IMR-90 (cell line): ENCODE data around the gene PCYT2. TPM values are rescaled to one million over a fixed set of nuclear protein-coding genes. Genes with fewer than 3 reads are reported as not detected.

Experiments used
- ATAC-seq: fragments of 200-7000 bp; cut with Tn5 transposase; 2 replicates; pipeline ENCODE4 v1.9.1; 2020; ENCODE audit warnings: low read depth, mild to moderate bottlenecking, moderate library complexity
- BruUV-seq: library from RNA; stranded (reverse); fragments of 400-500 nt; replicated peaks from 2 replicates; lab custom pipeline; 2021; lab: Mats Ljungman, UMichigan
- CTCF ChIA-PET: fragments of 300-600 bp; formaldehyde crosslinking; extraction: SDS; loops from one replicate; lab custom pipeline; 2021; ENCODE audit warnings: antibody characterized with exemption; lab: Yijun Ruan, JAX
- POLR2A ChIA-PET: fragments of 300-600 bp; sonication (Branson Sonifier 250); formaldehyde crosslinking; loops from one replicate; lab custom pipeline; 2022; ENCODE audit warnings: antibody characterized with exemption; ENCODE audit not compliant: unreplicated experiment; lab: Charles Lee
- DNase-seq: peaks from one replicate; pipeline ENCODE4 v3.0.0; 2013
- H2AFZ ChIP-seq: replicated peaks from 2 replicates; pipeline ENCODE3; 2013; ENCODE audit warnings: low read length, mild to moderate bottlenecking; ENCODE audit not compliant: poor library complexity
- H2AK5ac ChIP-seq: 2 replicates; pipeline ENCODE4 v1.6.1; 2013; ENCODE audit warnings: low read depth, low read length, inconsistent platforms
- H2AK9ac ChIP-seq: replicated peaks from 2 replicates; pipeline ENCODE3; 2013; ENCODE audit warnings: mild to moderate bottlenecking, low read depth, low read length, moderate library complexity; ENCODE audit not compliant: poor library complexity
- H2BK120ac ChIP-seq: 2 replicates; pipeline ENCODE4 v1.6.1; 2013; ENCODE audit warnings: low read depth, low read length, inconsistent platforms
- H2BK15ac ChIP-seq: 3 replicates; pipeline ENCODE4 v1.6.1; 2013; ENCODE audit warnings: low read depth, low read length, inconsistent platforms
- H2BK20ac ChIP-seq: 2 replicates; pipeline ENCODE4 v1.6.1; 2013; ENCODE audit warnings: low read depth, mild to moderate bottlenecking, inconsistent platforms, low read length, moderate library complexity
- H2BK5ac ChIP-seq: 2 replicates; pipeline ENCODE4 v1.6.1; 2013; ENCODE audit warnings: mild to moderate bottlenecking, low read depth, low read length, inconsistent platforms; ENCODE audit not compliant: poor library complexity, severe bottlenecking
- H3K14ac ChIP-seq: replicated peaks from 2 replicates; pipeline ENCODE4 v1.6.1; 2013; ENCODE audit warnings: low read depth, low read length, inconsistent platforms
- H3K18ac ChIP-seq: 2 replicates; pipeline ENCODE4 v1.6.1; 2013; ENCODE audit warnings: low read depth, low read length, control low read depth
- H3K23ac ChIP-seq: 2 replicates; pipeline ENCODE4 v1.6.1; 2013; ENCODE audit warnings: low read depth, low read length, inconsistent platforms
- H3K27ac ChIP-seq: 2 replicates; pipeline ENCODE4 v1.5.1; 2013; ENCODE audit warnings: mild to moderate bottlenecking, control low read depth, low read length; ENCODE audit not compliant: insufficient read depth
- H3K27me3 ChIP-seq: 2 replicates; pipeline ENCODE4 v1.6.1; 2013; ENCODE audit warnings: low read length; ENCODE audit not compliant: control insufficient read depth, insufficient read depth
- H3K36me3 ChIP-seq: 2 replicates; pipeline ENCODE4 v1.6.1; 2013; ENCODE audit warnings: low read length, mixed read lengths; ENCODE audit not compliant: control insufficient read depth, insufficient read depth
- H3K4ac ChIP-seq: 2 replicates; pipeline ENCODE4 v1.6.1; 2013; ENCODE audit warnings: low read depth, low read length, inconsistent platforms
- H3K4me1 ChIP-seq: 2 replicates; pipeline ENCODE4 v1.6.1; 2013; ENCODE audit warnings: low read length, mixed read lengths; ENCODE audit not compliant: control insufficient read depth, insufficient read depth
- H3K4me2 ChIP-seq: 2 replicates; pipeline ENCODE4 v1.6.1; 2013; ENCODE audit warnings: low read depth, mild to moderate bottlenecking, control low read depth, low read length, moderate library complexity
- H3K4me3 ChIP-seq: 2 replicates; pipeline ENCODE4 v1.5.1; 2013; ENCODE audit warnings: low read depth, mild to moderate bottlenecking, control low read depth, low read length, moderate library complexity; ENCODE audit not compliant: insufficient read depth
- H3K56ac ChIP-seq: 2 replicates; pipeline ENCODE4 v1.6.1; 2013; ENCODE audit warnings: low read length, inconsistent platforms; ENCODE audit not compliant: insufficient read depth; ENCODE audit errors: extremely low read depth
- H3K79me1 ChIP-seq, 2 experiments: 2 replicates each; pipeline ENCODE4 v1.6.1; 2013; ENCODE audit warnings: low read length in 2 of 2, inconsistent platforms in 1 of 2, low read depth in 1 of 2
- H3K9ac ChIP-seq: 2 replicates; pipeline ENCODE4 v1.6.1; 2013; ENCODE audit warnings: low read depth, low read length, control low read depth
- H3K9me1 ChIP-seq: 2 replicates; pipeline ENCODE4 v1.6.1; 2013; ENCODE audit warnings: low read length, inconsistent platforms; ENCODE audit not compliant: insufficient read depth
- H3K9me3 ChIP-seq: 2 replicates; pipeline ENCODE4 v1.6.1; 2013; ENCODE audit warnings: low read length; ENCODE audit not compliant: control insufficient read depth, insufficient read depth
- H4K20me1 ChIP-seq: 2 replicates; pipeline ENCODE4 v1.6.1; 2013; ENCODE audit warnings: low read length, inconsistent platforms; ENCODE audit not compliant: insufficient read depth
- H4K5ac ChIP-seq: 2 replicates; pipeline ENCODE4 v1.6.1; 2013; ENCODE audit warnings: mild to moderate bottlenecking, low read depth, low read length, control low read depth
- H4K8ac ChIP-seq, 2 experiments: 2 replicates each; pipeline ENCODE4 v1.6.1; 2013; ENCODE audit warnings: low read depth in 2 of 2, low read length in 2 of 2, control low read depth in 1 of 2, inconsistent platforms in 1 of 2
- H4K91ac ChIP-seq: 2 replicates; pipeline ENCODE4 v1.6.1; 2013; ENCODE audit warnings: low read depth, low read length, inconsistent platforms; ENCODE audit not compliant: insufficient read depth
- CTCF ChIP-seq: conservative IDR thresholded peaks from 2 replicates; pipeline ENCODE4 v1.5.1; 2012; ENCODE audit warnings: mild to moderate bottlenecking, low read depth, low read length, improper control_type of control experiment
- FOS ChIP-seq: fragments of 150-350 bp; IDR thresholded peaks from 2 replicates; pipeline ENCODE4 v1.6.1; 2016; ENCODE audit warnings: low read depth, low read length
- RAD21 ChIP-seq: IDR thresholded peaks from 2 replicates; pipeline ENCODE4 v1.6.1; 2012; ENCODE audit warnings: low read length, improper control_type of control experiment
- WGBS, 2 experiments: methylation state at CpG; one replicate each; pipeline versions ENCODE4 v1.1.5 to v1.1.7; 2013; ENCODE audit warnings: missing lambda C conversion rate in 2 of 2; ENCODE audit not compliant: insufficient read length in 1 of 2; ENCODE audit errors: extremely low coverage in 2 of 2; 5-methylcytosine and 5-hydroxymethylcytosine counted together
- dilution Hi-C: fragments of 300-500 bp; cut with HindIII; formaldehyde crosslinking; loops from one replicate; pipeline ENCODE4 v1.14.3; 2018; ENCODE audit warnings: low sequenced_read_pairs; ENCODE audit not compliant: unreplicated experiment
- in situ Hi-C: fragments of 300-500 bp; cut with MboI; formaldehyde crosslinking; loops from 3 replicates; pipeline ENCODE4 v1.14.3; 2019; ENCODE audit warnings: low sequenced_read_pairs, inconsistent platforms, mixed read lengths
- intact Hi-C: fragments of 100-400 bp; cut with micrococcal nuclease; formaldehyde crosslinking; loops from 2 replicates; pipeline ENCODE4 v1.10.0; 2022
- polyA plus RNA-seq, 3 experiments: library from polyadenylated mRNA; depleted of rRNA; stranded (reverse); fragments of >200 nt; gene quantifications; 2 replicates each; pipeline ENCODE4 v1.2.3, GENCODE V29; 2012; ENCODE audit warnings: low replicate concordance in 1 of 3
- total RNA-seq: library from RNA; depleted of rRNA; stranded (reverse); fragments of >200 nt; gene quantifications from 2 replicates; pipeline ENCODE4 v1.2.3, GENCODE V29; 2012

Gene PCYT2
- total and polyA plus RNA-seq, 2 of the 4 experiments (the other 2 are of a cell fraction) = 37.3 to 38.5 TPM

GRCh38 chr17:81931557-81932332 is 20.5 kb upstream of the PCYT2 start (continued):
- no peak for TF ChIP-seq CTCF

- H2BK20ac ChIP-seq = no peak overlapping the region
- H2AFZ ChIP-seq = no peak overlapping the region
- no peak overlapping the region for H2BK5ac ChIP-seq
- H4K20me1 ChIP-seq = peaks cover 17% of the 10 kb centered on the region
- no peak overlapping the region for H4K8ac ChIP-seq
- H2BK15ac ChIP-seq = no peak overlapping the region
- H3K36me3 ChIP-seq = peaks cover 27% of the 10 kb centered on the region; the same call in 1 of the 2 replicates
- WGBS, 2 experiments = 84% methylated on average over 11 of the region's 13 CpGs; no CpG with 5 or more reads in 1 of the 2 experiments
- no peak overlapping the region for H3K23ac ChIP-seq
- H2AK5ac ChIP-seq = no peak overlapping the region
- dilution Hi-C loops (no loop called here), intact Hi-C loops (no loop called here), in situ Hi-C loops (no loop called here)
- no TSS peak for BruUV-seq
- no peak overlapping the region for H4K91ac ChIP-seq
- no peak overlapping the region for H2AK9ac ChIP-seq
- H3K27me3 ChIP-seq = no peaks in the 10 kb centered on the region
- peaks cover 9% of the 10 kb centered on the region for H3K9me1 ChIP-seq
- H3K4me2 ChIP-seq = no peak overlapping the region
- no peak overlapping the region for H3K18ac ChIP-seq
- DNase-seq (no peak), ATAC-seq (no peak)
- H2BK120ac ChIP-seq = no peak overlapping the region
- H3K4me1 ChIP-seq = peaks cover 9% of the 10 kb centered on the region
- CTCF ChIA-PET = no interaction called here
- H3K4me3 ChIP-seq = no peak overlapping the region
- H3K79me1 ChIP-seq = peaks cover 13 to 42% of the 10 kb centered on the region in 2 experiments
- no peak overlapping the region for H3K14ac ChIP-seq
- TF ChIP-seq RAD21 = no peak
- no peak for TF ChIP-seq FOS
- POLR2A ChIA-PET = no interaction called here
- no peak overlapping the region for H3K4ac ChIP-seq
- no peak overlapping the region for H3K27ac ChIP-seq
- no peak overlapping the region for H4K5ac ChIP-seq
- H3K9me3 ChIP-seq = no peaks in the 10 kb centered on the region
- no peak overlapping the region for H3K9ac ChIP-seq
- no peak overlapping the region for H3K56ac ChIP-seq
Observed at GRCh38 chr17:81931189-81931556, 20.0 kb upstream of the PCYT2 start.
